Endothelial cell (in vitro differentiated cells): ENCODE measurements around the gene MRPL42. TPM values are rescaled to one million over a fixed set of nuclear protein-coding genes. Genes with fewer than 3 reads are reported as not detected.

ENCODE experiments used
- DNase-seq: peaks from one replicate; pipeline ENCODE4 v3.0.0; 2021; ENCODE audit warnings: low spot score
- H3K27ac Mint-ChIP-seq: one replicate; pipeline ENCODE4 v1.8.0; 2021; ENCODE audit warnings: mixed read lengths, inconsistent platforms; ENCODE audit not compliant: unreplicated experiment
- H3K27me3 Mint-ChIP-seq: one replicate; pipeline ENCODE4 v1.8.0; 2021; ENCODE audit warnings: mild to moderate bottlenecking, moderate library complexity, mixed read lengths, inconsistent platforms; ENCODE audit not compliant: unreplicated experiment
- H3K36me3 Mint-ChIP-seq: one replicate; pipeline ENCODE4 v1.8.0; 2021; ENCODE audit warnings: mild to moderate bottlenecking, low read depth, mixed read lengths, inconsistent platforms; ENCODE audit not compliant: unreplicated experiment
- H3K4me1 Mint-ChIP-seq: one replicate; pipeline ENCODE4 v1.8.0; 2021; ENCODE audit warnings: mild to moderate bottlenecking, mixed read lengths, inconsistent platforms; ENCODE audit not compliant: unreplicated experiment
- H3K4me3 Mint-ChIP-seq: one replicate; pipeline ENCODE4 v1.8.0; 2021; ENCODE audit warnings: mild to moderate bottlenecking, mixed read lengths, inconsistent platforms; ENCODE audit not compliant: unreplicated experiment
- H3K9me3 Mint-ChIP-seq: one replicate; pipeline ENCODE4 v1.8.0; 2021; ENCODE audit warnings: mixed read lengths, inconsistent platforms; ENCODE audit not compliant: unreplicated experiment
- total RNA-seq: library from RNA; stranded (reverse); fragmentation: NEBNext Ultra II Directional; extraction: Animal tissue kit (Norgen Biotek cat#: 25700); gene quantifications from one replicate; pipeline ENCODE4 v1.2.1, GENCODE V29; 2021; ENCODE audit not compliant: unreplicated experiment
- TF ChIP-seq, protein P1 (sequence below): fragments of 200-600 bp; sonication (generic); IDR thresholded peaks from one replicate; pipeline ENCODE4 v1.5.0; 2021; ENCODE audit warnings: antibody characterized with exemption; ENCODE audit not compliant: unreplicated experiment

MRPL42 gene
- total RNA-seq, 1 donor from 2014 or later: 34.6 TPM

DNA sequence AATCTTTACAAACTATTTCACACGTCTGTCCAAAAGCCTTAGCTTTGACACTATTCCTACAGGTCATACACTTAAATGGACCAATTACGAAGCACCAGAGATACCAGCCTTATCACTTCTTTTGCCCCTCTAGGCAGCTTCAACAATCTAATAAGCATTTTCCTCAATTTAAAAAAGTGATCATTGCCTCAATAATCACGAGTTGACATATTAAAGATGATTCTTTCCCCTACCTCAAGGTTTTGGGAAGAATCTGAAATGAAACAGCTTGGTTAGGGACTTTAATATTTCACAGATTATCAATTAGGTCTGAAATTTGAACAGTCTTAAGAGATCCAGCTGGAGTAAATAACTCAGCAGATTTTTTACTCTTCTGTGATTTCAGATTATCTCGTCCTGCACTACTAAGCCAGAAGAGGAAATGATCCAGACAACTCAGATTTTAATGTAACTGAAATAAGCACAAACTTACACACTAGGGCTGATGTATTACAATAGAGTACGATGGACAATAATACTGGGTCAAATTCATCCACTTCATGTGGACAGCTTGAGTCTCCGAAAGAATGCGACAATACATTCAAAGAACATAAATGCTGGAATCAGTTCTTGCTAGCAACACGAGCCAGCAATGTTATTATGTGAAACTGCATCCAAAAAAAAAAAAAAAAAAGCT is 41.4 kb upstream of the MRPL42 start:
- no peaks in the 10 kb centered on the region for H3K9me3 Mint-ChIP-seq

DNA sequence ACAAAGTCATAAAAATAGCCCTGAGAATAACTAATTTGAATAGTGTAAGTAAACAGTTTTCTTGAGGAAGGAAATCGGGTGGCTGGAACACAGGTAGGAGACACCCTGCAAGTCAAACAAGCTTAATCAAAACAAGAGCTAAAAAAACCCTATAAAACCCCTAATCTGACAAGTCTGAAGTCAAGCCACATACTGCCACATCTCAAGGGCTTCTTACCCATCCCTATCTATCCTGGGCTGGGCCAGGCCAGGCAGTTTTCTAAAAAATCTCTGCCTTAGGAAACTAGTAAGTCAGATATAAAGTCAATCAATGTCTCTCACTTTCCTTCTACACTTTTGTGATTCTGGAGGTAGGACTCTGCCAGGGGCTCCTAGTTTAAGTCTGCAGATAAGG is 40.9 kb upstream of the MRPL42 start:
- Mint-ChIP-seq H3K27ac (no peak overlapping the region), H3K9me3 (no peaks in the 10 kb centered on the region), H3K27me3 (no peaks in the 10 kb centered on the region), H3K4me3 (no peak overlapping the region), H3K4me1 (peaks cover 24% of the 10 kb centered on the region), H3K36me3 (no peaks in the 10 kb centered on the region)
- TF ChIP-seq, protein P1, sequence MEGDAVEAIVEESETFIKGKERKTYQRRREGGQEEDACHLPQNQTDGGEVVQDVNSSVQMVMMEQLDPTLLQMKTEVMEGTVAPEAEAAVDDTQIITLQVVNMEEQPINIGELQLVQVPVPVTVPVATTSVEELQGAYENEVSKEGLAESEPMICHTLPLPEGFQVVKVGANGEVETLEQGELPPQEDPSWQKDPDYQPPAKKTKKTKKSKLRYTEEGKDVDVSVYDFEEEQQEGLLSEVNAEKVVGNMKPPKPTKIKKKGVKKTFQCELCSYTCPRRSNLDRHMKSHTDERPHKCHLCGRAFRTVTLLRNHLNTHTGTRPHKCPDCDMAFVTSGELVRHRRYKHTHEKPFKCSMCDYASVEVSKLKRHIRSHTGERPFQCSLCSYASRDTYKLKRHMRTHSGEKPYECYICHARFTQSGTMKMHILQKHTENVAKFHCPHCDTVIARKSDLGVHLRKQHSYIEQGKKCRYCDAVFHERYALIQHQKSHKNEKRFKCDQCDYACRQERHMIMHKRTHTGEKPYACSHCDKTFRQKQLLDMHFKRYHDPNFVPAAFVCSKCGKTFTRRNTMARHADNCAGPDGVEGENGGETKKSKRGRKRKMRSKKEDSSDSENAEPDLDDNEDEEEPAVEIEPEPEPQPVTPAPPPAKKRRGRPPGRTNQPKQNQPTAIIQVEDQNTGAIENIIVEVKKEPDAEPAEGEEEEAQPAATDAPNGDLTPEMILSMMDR: no peak
- DNase-seq: no peak

More for the DNA sequence above, 41.4 kb upstream of the MRPL42 start:
- H3K27me3 Mint-ChIP-seq: no peaks in the 10 kb centered on the region
- TF ChIP-seq, protein P1: no peak
- peaks cover 25% of the 10 kb centered on the region for H3K4me1 Mint-ChIP-seq
- H3K4me3 Mint-ChIP-seq: no peak overlapping the region
- peak overlapping the region; percentile 67 for H3K27ac Mint-ChIP-seq
- H3K36me3 Mint-ChIP-seq: no peaks in the 10 kb centered on the region
- DNase-seq: no peak

DNA sequence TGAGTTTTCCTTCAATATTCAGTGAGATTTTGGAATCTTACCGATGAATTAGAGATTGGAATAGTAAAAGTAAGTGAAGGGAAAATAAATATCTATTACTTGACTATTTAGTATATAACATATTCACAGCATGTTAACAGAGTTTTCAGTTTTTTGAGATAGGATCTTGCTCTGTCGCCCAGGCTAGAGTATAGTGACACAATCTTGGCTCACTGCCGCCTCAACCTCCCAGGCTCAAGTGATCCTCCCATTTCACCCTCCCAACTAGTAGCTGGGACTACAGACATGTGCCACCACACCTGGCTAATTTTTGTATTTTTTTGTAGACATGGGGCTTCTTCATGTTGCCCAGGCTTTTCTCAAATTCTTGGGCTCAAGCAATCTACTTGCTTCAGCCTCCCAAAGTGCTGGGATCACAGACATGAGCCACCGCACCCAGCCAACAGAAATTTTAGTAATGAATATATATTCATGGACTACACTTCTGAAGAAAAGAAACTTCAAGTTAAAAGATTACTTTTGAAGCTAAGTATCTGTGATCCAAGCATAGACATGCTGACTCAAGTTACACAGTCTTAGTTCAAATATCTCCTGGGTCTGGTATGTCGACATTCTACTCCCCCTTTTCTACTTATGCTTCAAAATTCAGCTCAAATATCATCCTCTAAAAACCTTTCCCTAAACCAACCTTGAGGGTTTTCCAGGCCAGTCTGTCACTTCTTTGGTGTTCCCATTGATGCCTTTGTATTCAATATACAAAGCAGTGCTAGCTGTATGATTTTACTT is 39.3 kb upstream of the MRPL42 start:
- Mint-ChIP-seq H3K27me3 (peaks cover 2% of the 10 kb centered on the region), H3K4me1 (peaks cover 27% of the 10 kb centered on the region), H3K4me3 (no peak overlapping the region), H3K27ac (peak overlapping the region; percentile 7), H3K36me3 (no peaks in the 10 kb centered on the region), H3K9me3 (no peaks in the 10 kb centered on the region)
- no peak for DNase-seq
- TF ChIP-seq, protein P1: no peak

DNA sequence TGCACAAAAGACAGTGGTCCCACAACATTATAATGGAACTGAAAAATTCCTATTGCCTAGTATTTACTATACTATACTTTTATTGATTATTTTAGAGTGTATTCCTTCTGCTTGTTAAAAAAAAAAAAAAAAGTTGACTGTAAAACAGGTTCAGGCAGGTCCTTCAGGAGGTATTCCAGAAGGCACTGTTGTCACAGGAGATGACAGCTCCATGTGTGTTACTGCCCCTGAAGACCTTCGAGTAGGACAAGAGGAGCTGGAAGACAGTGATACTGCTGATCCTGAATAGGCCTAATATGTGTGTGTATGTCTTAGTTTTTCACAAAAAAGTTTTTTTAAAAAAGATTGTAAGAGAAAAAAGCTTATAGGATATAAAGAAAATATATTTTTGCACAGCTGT is 37.9 kb upstream of the MRPL42 start:
- H3K4me3 Mint-ChIP-seq: no peak overlapping the region
- H3K9me3 Mint-ChIP-seq: no peaks in the 10 kb centered on the region
- no peak for DNase-seq
- TF ChIP-seq, protein P1: no peak
- H3K4me1 Mint-ChIP-seq: peaks cover 22% of the 10 kb centered on the region
- peaks cover 2% of the 10 kb centered on the region for H3K27me3 Mint-ChIP-seq
- H3K36me3 Mint-ChIP-seq: no peaks in the 10 kb centered on the region
- no peak overlapping the region for H3K27ac Mint-ChIP-seq

DNA sequence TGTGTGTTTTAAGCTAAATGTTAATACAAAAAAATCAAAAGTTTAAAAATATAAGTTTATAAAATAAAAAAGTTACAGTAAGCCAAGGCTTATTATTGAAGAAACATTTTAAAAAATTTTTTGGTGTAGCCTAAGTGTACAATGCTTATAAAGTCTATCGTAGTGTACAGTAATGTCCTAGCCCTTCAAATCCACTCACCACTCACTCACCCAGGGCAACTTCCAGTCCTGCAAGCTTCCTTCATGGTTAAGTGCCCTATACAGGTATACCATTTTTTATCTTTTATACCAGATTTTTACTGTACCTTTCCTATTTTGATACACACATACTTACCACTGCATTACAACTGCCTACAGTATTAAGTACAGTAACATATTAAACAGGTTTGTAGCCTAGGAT is 37.5 kb upstream of the MRPL42 start:
- H3K4me3 Mint-ChIP-seq: no peak overlapping the region
- peaks cover 22% of the 10 kb centered on the region for H3K4me1 Mint-ChIP-seq

More for the DNA sequence above, 37.5 kb upstream of the MRPL42 start:
- TF ChIP-seq, protein P1: no peak
- H3K27ac Mint-ChIP-seq: no peak overlapping the region
- no peaks in the 10 kb centered on the region for H3K36me3 Mint-ChIP-seq
- H3K27me3 Mint-ChIP-seq: peaks cover 2% of the 10 kb centered on the region
- DNase-seq: no peak
- H3K9me3 Mint-ChIP-seq: no peaks in the 10 kb centered on the region
